Bronchus fibroblast of lung (primary cell): Measurements from ENCODE around the gene ERGIC1. TPM values are rescaled to one million over a fixed set of nuclear protein-coding genes. Genes with fewer than 3 reads are reported as not detected.

Experiments used
- total RNA-seq: library from RNA; depleted of rRNA; stranded (reverse); fragments of >200 nt; gene quantifications from 2 replicates; pipeline ENCODE4 v1.2.3, GENCODE V29; 2015

Gene ERGIC1
- 162 and 168 TPM in 2 replicates for total RNA-seq

DNA sequence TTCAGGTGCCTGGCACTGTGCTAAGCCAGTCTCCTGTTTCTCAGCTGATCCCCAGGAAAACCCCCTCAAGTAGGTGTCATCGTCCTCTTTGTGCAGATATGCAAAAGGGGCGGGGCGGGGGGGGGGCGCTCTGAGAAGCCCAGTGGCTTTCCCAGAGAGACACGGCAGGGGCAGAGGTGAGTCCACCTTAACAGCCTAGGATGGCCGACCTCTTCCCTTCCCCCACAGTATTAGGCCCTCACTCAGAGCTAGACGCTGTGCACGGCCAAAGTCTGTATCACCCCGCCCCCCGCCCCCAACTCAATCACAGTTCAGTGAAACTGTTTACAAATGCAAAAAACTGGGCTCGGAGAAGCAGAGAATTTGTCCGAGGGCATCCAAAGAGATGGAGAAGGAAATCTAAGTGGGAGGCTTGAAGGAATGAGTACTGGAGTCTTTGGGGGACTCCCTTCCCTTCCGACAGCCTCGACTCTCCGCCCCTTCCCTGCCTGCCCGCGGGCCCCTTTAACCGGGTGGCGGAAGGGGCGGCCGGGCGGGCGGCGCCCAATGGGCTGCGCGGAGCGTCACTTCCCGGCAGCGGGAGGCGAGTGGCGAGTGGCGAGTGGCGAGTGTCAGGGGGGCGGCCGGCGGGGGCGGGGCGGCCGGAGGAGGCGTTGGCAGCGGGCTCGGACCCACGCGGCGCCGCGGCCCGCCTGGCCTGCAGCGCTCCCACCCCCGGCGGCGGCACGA lies at the start of gene ERGIC1:
Gene ERGIC1 (plus strand): TSS at position 566 of the 729 bp plus-strand sequence. CDS start 163 bp downstream, at position 729.

DNA sequence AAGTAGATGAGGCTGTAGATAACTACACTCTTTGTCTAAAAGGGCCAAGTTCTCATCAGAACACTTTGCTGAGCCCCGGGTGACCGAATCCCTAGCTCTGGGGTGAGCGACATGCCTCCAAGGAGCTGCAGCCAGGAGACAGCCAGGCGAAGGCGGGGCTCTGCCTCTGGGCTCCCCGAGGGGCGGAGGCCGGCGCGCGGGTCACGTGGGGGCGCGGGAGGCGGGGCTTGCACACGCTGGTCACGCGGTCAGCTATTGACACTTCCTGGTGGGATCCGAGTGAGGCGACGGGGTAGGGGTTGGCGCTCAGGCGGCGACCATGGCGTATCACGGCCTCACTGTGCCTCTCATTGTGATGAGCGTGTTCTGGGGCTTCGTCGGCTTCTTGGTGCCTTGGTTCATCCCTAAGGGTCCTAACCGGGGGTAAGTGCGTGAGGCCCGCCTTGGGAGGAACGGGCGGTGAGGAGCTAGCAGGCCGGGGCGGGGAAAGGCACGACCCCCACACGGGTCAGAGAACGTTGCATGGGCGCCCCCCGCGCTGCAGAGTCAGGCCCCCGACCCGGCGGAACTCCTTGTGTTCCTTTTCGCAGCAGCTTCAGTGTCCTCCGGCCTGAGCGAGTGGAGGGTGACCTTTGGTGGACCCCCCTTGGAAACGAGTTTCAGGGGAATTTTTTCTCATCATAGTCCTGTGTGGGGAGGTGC lies 149.6 kb downstream of the ERGIC1 start, which contains the start of gene ATP6V0E1:
Gene ATP6V0E1 (plus strand): TSS at position 230 of the 702 bp plus-strand sequence. CDS start 90 bp downstream, at position 320.

Other genes starting within 250 kb of the ERGIC1 start
- 6.1 and 6.2 TPM in 2 replicates for gene NEURL1B, start 193.0 kb upstream of the ERGIC1 start, total RNA-seq
- 118 and 123 TPM in 2 replicates for gene DUSP1, start 63.1 kb upstream of the ERGIC1 start, total RNA-seq
- 57.2 and 64.9 TPM in 2 replicates for gene RPL26L1, start 125.2 kb downstream of the ERGIC1 start, total RNA-seq
- 88.9 and 94.0 TPM in 2 replicates for gene ATP6V0E1, start 149.5 kb downstream of the ERGIC1 start, total RNA-seq
- 1.3 and 3.0 TPM in 2 replicates for gene CREBRF, start 222.1 kb downstream of the ERGIC1 start, total RNA-seq